Measurements from ENCODE around the gene ATG16L1.

GRCh38 chr2:233243348-233243747, 8.1 kb upstream of the ATG16L1 start:
- TF ChIP-seq RB1 (IDR thresholded peaks at IDR 0.05; ENCODE audit: borderline replicate concordance) (no peak), CEBPB (IDR thresholded peaks at IDR 0.05; ENCODE audit: borderline replicate concordance in 1 of 2, low read depth in 2 of 2, low read length in 2 of 2) (no peak), NR2C2 (IDR thresholded peaks at IDR 0.05; ENCODE audit: borderline replicate concordance, control insufficient read depth, insufficient read length, low read depth) (no peak), POLR2AphosphoS5 (IDR thresholded peaks at IDR 0.05; ENCODE audit: low read length) (no peak), CTCF (IDR thresholded peaks at IDR 0.05 in 2 of 3, conservative IDR thresholded peaks at IDR 0.05 in 1 of 3; ENCODE audit: control insufficient read depth in 2 of 3, extremely low read depth in 1 of 3, insufficient read depth in 1 of 3, low read depth in 3 of 3, low read length in 3 of 3) (no peak), POLR2A (IDR thresholded peaks at IDR 0.05; ENCODE audit: low read depth, low read length) (no peak), REST (IDR thresholded peaks at IDR 0.05; ENCODE audit: low read depth, low read length) (no peak), RBBP5 (conservative IDR thresholded peaks at IDR 0.05) (no peak), ZNF217 (IDR thresholded peaks at IDR 0.05) (no peak), RAD51 (IDR thresholded peaks at IDR 0.05) (no peak), PRDM15 (CRISPR knock-in tag; IDR thresholded peaks at IDR 0.05) (no peak)
- TF ChIP-seq, protein P1, sequence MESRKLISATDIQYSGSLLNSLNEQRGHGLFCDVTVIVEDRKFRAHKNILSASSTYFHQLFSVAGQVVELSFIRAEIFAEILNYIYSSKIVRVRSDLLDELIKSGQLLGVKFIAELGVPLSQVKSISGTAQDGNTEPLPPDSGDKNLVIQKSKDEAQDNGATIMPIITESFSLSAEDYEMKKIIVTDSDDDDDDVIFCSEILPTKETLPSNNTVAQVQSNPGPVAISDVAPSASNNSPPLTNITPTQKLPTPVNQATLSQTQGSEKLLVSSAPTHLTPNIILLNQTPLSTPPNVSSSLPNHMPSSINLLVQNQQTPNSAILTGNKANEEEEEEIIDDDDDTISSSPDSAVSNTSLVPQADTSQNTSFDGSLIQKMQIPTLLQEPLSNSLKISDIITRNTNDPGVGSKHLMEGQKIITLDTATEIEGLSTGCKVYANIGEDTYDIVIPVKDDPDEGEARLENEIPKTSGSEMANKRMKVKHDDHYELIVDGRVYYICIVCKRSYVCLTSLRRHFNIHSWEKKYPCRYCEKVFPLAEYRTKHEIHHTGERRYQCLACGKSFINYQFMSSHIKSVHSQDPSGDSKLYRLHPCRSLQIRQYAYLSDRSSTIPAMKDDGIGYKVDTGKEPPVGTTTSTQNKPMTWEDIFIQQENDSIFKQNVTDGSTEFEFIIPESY (IDR thresholded peaks at IDR 0.05), result no peak
